Karpas-422 (cell line): ENCODE results near the gene SERPINB7. TPM values are rescaled to one million over a fixed set of nuclear protein-coding genes. Genes with fewer than 3 reads are reported as not detected.
A peak's percentile ranks its signal among the peaks of the same experiment; 100 is the strongest.

Experiments
- DNase-seq: peaks from one replicate; pipeline ENCODE4 v3.0.0-alpha.2; 2015
- H2AFZ ChIP-seq: fragments of 200-600 bp; sonication (generic); 2 replicates; pipeline ENCODE4 v1.6.1; 2014; ENCODE audit warnings: antibody characterized with exemption, low read length, mixed read lengths
- H3K27ac ChIP-seq: fragments of 200-600 bp; sonication (generic); 2 replicates; pipeline ENCODE4 v1.5.1; 2014; ENCODE audit warnings: mild to moderate bottlenecking, low read length, moderate library complexity
- H3K27me3 ChIP-seq: fragments of 200-600 bp; sonication (generic); 2 replicates; pipeline ENCODE4 v1.6.1; 2014; ENCODE audit warnings: low read length, mixed read lengths
- H3K36me3 ChIP-seq: fragments of 200-600 bp; sonication (generic); 2 replicates; pipeline ENCODE4 v1.6.1; 2014; ENCODE audit warnings: low read length, mixed read lengths; ENCODE audit not compliant: insufficient read depth
- H3K4me1 ChIP-seq: fragments of 200-600 bp; sonication (generic); 2 replicates; pipeline ENCODE4 v1.6.1; 2014; ENCODE audit warnings: mild to moderate bottlenecking, low read length, mixed read lengths
- H3K4me2 ChIP-seq: fragments of 200-600 bp; sonication (generic); 2 replicates; pipeline ENCODE4 v1.6.1; 2014; ENCODE audit warnings: low read length, low read depth, mild to moderate bottlenecking; ENCODE audit not compliant: poor library complexity, severe bottlenecking
- H3K4me3 ChIP-seq: fragments of 200-600 bp; sonication (generic); 2 replicates; pipeline ENCODE4 v1.5.1; 2014; ENCODE audit warnings: mild to moderate bottlenecking, antibody characterized with exemption, low read length, mixed read lengths
- H3K79me2 ChIP-seq: fragments of 200-600 bp; sonication (generic); 2 replicates; pipeline ENCODE4 v1.6.1; 2014; ENCODE audit warnings: mild to moderate bottlenecking, low read length, mixed read lengths
- H3K9ac ChIP-seq: fragments of 200-600 bp; sonication (generic); 2 replicates; pipeline ENCODE4 v1.6.0; 2014; ENCODE audit warnings: low read length
- H3K9me2 ChIP-seq: fragments of 200-600 bp; sonication (generic), shearing (Covaris generic); replicated peaks from 2 replicates; pipeline ENCODE4 v1.6.0; 2014; ENCODE audit warnings: mild to moderate bottlenecking, low read length, moderate library complexity; ENCODE audit not compliant: insufficient read depth
- H3K9me3 ChIP-seq: fragments of 300-700, 200-600 bp; sonication (generic); 2 replicates; pipeline ENCODE4 v1.6.1; 2014; ENCODE audit warnings: low read length, mixed read lengths
- H4K20me1 ChIP-seq: fragments of 200-600 bp; sonication (generic); 2 replicates; pipeline ENCODE4 v1.6.1; 2014; ENCODE audit warnings: mild to moderate bottlenecking, antibody characterized with exemption, low read length, low read depth; ENCODE audit not compliant: insufficient read depth
- total RNA-seq: library from RNA; depleted of rRNA; stranded (reverse); fragments of >200 nt; shearing (Covaris generic); gene quantifications from 2 replicates; pipeline ENCODE4 v1.2.3, GENCODE V29; 2014; ENCODE audit warnings: low replicate concordance

The SERPINB7 gene
- total RNA-seq, 1 experiment from 2014 or later: 2.8 TPM

GRCh38 chr18:63836456-63836855, 61.2 kb downstream of the SERPINB7 start:
- no peaks in the 10 kb centered on the region for H4K20me1 ChIP-seq
- H3K79me2 ChIP-seq: no peaks in the 10 kb centered on the region
- no peak overlapping the region for H3K27ac ChIP-seq
- no peak overlapping the region for H2AFZ ChIP-seq
- H3K9me3 ChIP-seq: no peaks in the 10 kb centered on the region
- H3K4me3 ChIP-seq: no peak overlapping the region
- H3K36me3 ChIP-seq: no peaks in the 10 kb centered on the region
- H3K4me2 ChIP-seq: no peak overlapping the region
- H3K9ac ChIP-seq: no peak overlapping the region
- H3K4me1 ChIP-seq: no peaks in the 10 kb centered on the region
- DNase-seq: no peak
- H3K27me3 ChIP-seq: no peaks in the 10 kb centered on the region
- H3K9me2 ChIP-seq: no peaks in the 10 kb centered on the region

GRCh38 chr18:63837590-63837989, 62.4 kb downstream of the SERPINB7 start:
- no peaks in the 10 kb centered on the region for H3K9me2 ChIP-seq
- no peak overlapping the region for H3K9ac ChIP-seq
- no peaks in the 10 kb centered on the region for H3K36me3 ChIP-seq
- no peaks in the 10 kb centered on the region for H4K20me1 ChIP-seq
- H2AFZ ChIP-seq: no peak overlapping the region
- no peak for DNase-seq
- no peaks in the 10 kb centered on the region for H3K4me1 ChIP-seq
- H3K79me2 ChIP-seq: no peaks in the 10 kb centered on the region
- H3K27ac ChIP-seq: no peak overlapping the region
- H3K4me2 ChIP-seq: no peak overlapping the region
- no peaks in the 10 kb centered on the region for H3K27me3 ChIP-seq
- H3K4me3 ChIP-seq: no peak overlapping the region
- no peaks in the 10 kb centered on the region for H3K9me3 ChIP-seq

DNA sequence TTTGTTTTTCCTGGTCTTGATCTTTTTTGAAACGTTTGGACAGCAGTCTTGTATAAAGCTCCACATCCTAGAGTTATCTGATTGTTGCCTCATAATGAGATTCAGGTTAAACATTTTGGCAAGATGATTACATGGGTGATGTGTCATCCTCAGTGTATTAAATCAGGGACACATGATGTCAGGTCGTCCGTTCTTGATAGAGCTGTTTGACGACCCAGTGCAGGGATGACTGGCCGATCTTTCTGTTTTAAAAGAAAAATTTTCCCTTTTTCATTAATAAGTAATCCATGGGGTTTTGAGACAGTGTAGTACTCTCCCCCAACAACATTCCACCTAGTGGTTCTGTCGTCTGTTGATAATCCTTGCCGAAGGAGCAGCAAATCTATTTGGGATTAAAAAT, 67.8 kb downstream of the SERPINB7 start:
- no peak for DNase-seq
- no peaks in the 10 kb centered on the region for H3K9me2 ChIP-seq
- no peaks in the 10 kb centered on the region for H3K27me3 ChIP-seq
- H3K9ac ChIP-seq: no peak overlapping the region
- no peak overlapping the region for H3K4me2 ChIP-seq
- no peaks in the 10 kb centered on the region for H3K36me3 ChIP-seq
- no peaks in the 10 kb centered on the region for H3K4me1 ChIP-seq
- no peaks in the 10 kb centered on the region for H3K79me2 ChIP-seq
- no peak overlapping the region for H3K27ac ChIP-seq
- no peak overlapping the region for H2AFZ ChIP-seq
- H4K20me1 ChIP-seq: no peaks in the 10 kb centered on the region
- no peak overlapping the region for H3K4me3 ChIP-seq
- H3K9me3 ChIP-seq: no peaks in the 10 kb centered on the region

DNA sequence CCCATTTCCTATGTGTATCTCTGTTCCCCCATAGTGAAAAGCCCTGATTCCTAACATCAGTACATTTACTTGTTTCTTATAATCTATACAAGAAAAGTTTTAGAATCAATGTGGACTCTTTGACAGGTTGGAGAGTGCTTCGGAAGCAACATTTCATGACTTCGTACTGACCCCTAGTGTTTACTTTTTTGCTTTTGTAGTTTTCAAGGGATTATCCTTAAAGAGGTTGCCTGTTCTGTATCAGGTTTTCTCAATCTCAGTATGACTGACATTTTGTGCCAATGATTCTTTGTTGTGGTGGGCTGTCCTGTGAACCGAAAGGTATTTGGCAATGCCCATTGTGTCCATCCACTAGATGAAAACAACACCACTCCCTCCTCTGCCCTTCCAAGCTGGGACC, 69.0 kb downstream of the SERPINB7 start:
- no peak overlapping the region for H3K9ac ChIP-seq
- H3K4me1 ChIP-seq: no peaks in the 10 kb centered on the region
- no peak overlapping the region for H3K4me2 ChIP-seq
- H3K4me3 ChIP-seq: no peak overlapping the region
- peak; percentile 76 for DNase-seq
- no peaks in the 10 kb centered on the region for H3K9me2 ChIP-seq
- peaks cover 3% of the 10 kb centered on the region; the same call in 1 of the 2 replicates for H3K27me3 ChIP-seq
- H4K20me1 ChIP-seq: no peaks in the 10 kb centered on the region
- no peaks in the 10 kb centered on the region for H3K9me3 ChIP-seq
- H3K36me3 ChIP-seq: no peaks in the 10 kb centered on the region
- H3K79me2 ChIP-seq: no peaks in the 10 kb centered on the region
- H2AFZ ChIP-seq: no peak overlapping the region
- no peak overlapping the region for H3K27ac ChIP-seq

- no peak overlapping the region for H2AFZ ChIP-seq
- DNase-seq: peak; percentile 82
Measured at GRCh38 chr18:63848159-63848558, 72.9 kb downstream of the SERPINB7 start.

GRCh38 chr18:63850020-63850419, 74.8 kb downstream of the SERPINB7 start:
- H3K27me3 ChIP-seq: peaks cover 3% of the 10 kb centered on the region; the same call in 1 of the 2 replicates
- H3K9me3 ChIP-seq: no peaks in the 10 kb centered on the region
- H2AFZ ChIP-seq: no peak overlapping the region
- no peaks in the 10 kb centered on the region for H3K4me1 ChIP-seq
- H3K36me3 ChIP-seq: no peaks in the 10 kb centered on the region
- no peak overlapping the region for H3K4me3 ChIP-seq
- H4K20me1 ChIP-seq: no peaks in the 10 kb centered on the region
- no peak overlapping the region for H3K4me2 ChIP-seq
- peak; percentile 74 for DNase-seq
- no peak overlapping the region for H3K9ac ChIP-seq
- H3K27ac ChIP-seq: no peak overlapping the region
- H3K9me2 ChIP-seq: no peaks in the 10 kb centered on the region
- H3K79me2 ChIP-seq: no peaks in the 10 kb centered on the region

More at GRCh38 chr18:63848159-63848558, 72.9 kb downstream of the SERPINB7 start:
- no peaks in the 10 kb centered on the region for H3K4me1 ChIP-seq
- H3K27me3 ChIP-seq: peaks cover 3% of the 10 kb centered on the region; the same call in 1 of the 2 replicates
- H3K4me2 ChIP-seq: no peak overlapping the region
- no peaks in the 10 kb centered on the region for H3K79me2 ChIP-seq
- H3K9me2 ChIP-seq: no peaks in the 10 kb centered on the region
- H3K36me3 ChIP-seq: no peaks in the 10 kb centered on the region
- H3K9me3 ChIP-seq: no peaks in the 10 kb centered on the region
- H3K9ac ChIP-seq: no peak overlapping the region
- no peak overlapping the region for H3K4me3 ChIP-seq
- H3K27ac ChIP-seq: no peak overlapping the region
- H4K20me1 ChIP-seq: no peaks in the 10 kb centered on the region

- Histone ChIP-seq H3K36me3 (no peaks in the 10 kb centered on the region), H2AFZ (no peak overlapping the region), H3K27ac (no peak overlapping the region), H3K27me3 (peaks cover 3% of the 10 kb centered on the region; the same call in 1 of the 2 replicates), H3K79me2 (no peaks in the 10 kb centered on the region), H3K9me2 (no peaks in the 10 kb centered on the region), H4K20me1 (no peaks in the 10 kb centered on the region), H3K4me2 (no peak overlapping the region), H3K4me1 (no peaks in the 10 kb centered on the region), H3K9me3 (no peaks in the 10 kb centered on the region), H3K4me3 (no peak overlapping the region), H3K9ac (no peak overlapping the region)
- DNase-seq: no peak
Measured at GRCh38 chr18:63850636-63851035, 75.4 kb downstream of the SERPINB7 start.
